ENCODE results near the gene USH2A. TPM values are rescaled to one million over a fixed set of nuclear protein-coding genes. Genes with fewer than 3 reads are reported as not detected.

The USH2A gene
- total RNA-seq, 1 donor from 2014 or later: 0.14 TPM

GRCh38 chr1:215899901-215900300 lies 523.3 kb downstream of the USH2A start:
- no peak overlapping the region for H3K4me3 Mint-ChIP-seq
- H3K4me1 Mint-ChIP-seq: no peaks in the 10 kb centered on the region
- no peak for TF ChIP-seq CTCF (conservative IDR thresholded peaks at IDR 0.05)
- no peak for DNase-seq (ENCODE audit: low read depth, low spot score)
- no peaks in the 10 kb centered on the region for H3K27me3 Mint-ChIP-seq (ENCODE audit: low read depth)
- H3K36me3 Mint-ChIP-seq (ENCODE audit: low read depth): no peaks in the 10 kb centered on the region
- no peak overlapping the region for H3K27ac Mint-ChIP-seq (ENCODE audit: unreplicated experiment)
- no peaks in the 10 kb centered on the region for H3K9me3 Mint-ChIP-seq

GRCh38 chr1:215895893-215896292 lies 527.4 kb downstream of the USH2A start:
- no peaks in the 10 kb centered on the region for H3K4me1 Mint-ChIP-seq
- TF ChIP-seq CTCF (conservative IDR thresholded peaks at IDR 0.05): no peak
- H3K27me3 Mint-ChIP-seq (ENCODE audit: low read depth): no peaks in the 10 kb centered on the region
- H3K27ac Mint-ChIP-seq (ENCODE audit: unreplicated experiment): no peak overlapping the region
- no peak for DNase-seq (ENCODE audit: low read depth, low spot score)
- H3K4me3 Mint-ChIP-seq: no peak overlapping the region
- no peaks in the 10 kb centered on the region for H3K9me3 Mint-ChIP-seq
- no peaks in the 10 kb centered on the region for H3K36me3 Mint-ChIP-seq (ENCODE audit: low read depth)

- Mint-ChIP-seq H3K4me1 (no peaks in the 10 kb centered on the region), H3K27ac (ENCODE audit: unreplicated experiment) (no peak overlapping the region), H3K27me3 (ENCODE audit: low read depth) (no peaks in the 10 kb centered on the region), H3K4me3 (no peak overlapping the region), H3K36me3 (ENCODE audit: low read depth) (no peaks in the 10 kb centered on the region), H3K9me3 (no peaks in the 10 kb centered on the region)
- TF ChIP-seq CTCF (conservative IDR thresholded peaks at IDR 0.05): no peak
- DNase-seq (ENCODE audit: low read depth, low spot score): no peak
Measured at GRCh38 chr1:215895276-215895675, 528.0 kb downstream of the USH2A start.

GRCh38 chr1:215894617-215895016 lies 528.6 kb downstream of the USH2A start:
- Mint-ChIP-seq H3K4me3 (no peak overlapping the region), H3K27me3 (ENCODE audit: low read depth) (no peaks in the 10 kb centered on the region), H3K9me3 (no peaks in the 10 kb centered on the region), H3K27ac (ENCODE audit: unreplicated experiment) (no peak overlapping the region), H3K4me1 (no peaks in the 10 kb centered on the region), H3K36me3 (ENCODE audit: low read depth) (no peaks in the 10 kb centered on the region)
- DNase-seq (ENCODE audit: low read depth, low spot score): no peak
- no peak for TF ChIP-seq CTCF (conservative IDR thresholded peaks at IDR 0.05)

GRCh38 chr1:215891266-215892057 lies 531.8 kb downstream of the USH2A start:
- H3K4me1 Mint-ChIP-seq: no peaks in the 10 kb centered on the region
- H3K27ac Mint-ChIP-seq (ENCODE audit: unreplicated experiment): no peak overlapping the region
- H3K36me3 Mint-ChIP-seq (ENCODE audit: low read depth): no peaks in the 10 kb centered on the region
- TF ChIP-seq CTCF (conservative IDR thresholded peaks at IDR 0.05): no peak
- DNase-seq (ENCODE audit: low read depth, low spot score): no peak
- no peaks in the 10 kb centered on the region for H3K9me3 Mint-ChIP-seq
- H3K4me3 Mint-ChIP-seq: no peak overlapping the region
- H3K27me3 Mint-ChIP-seq (ENCODE audit: low read depth): no peaks in the 10 kb centered on the region

Data from neural crest cell (in vitro differentiated cells).